Measurements from ENCODE around the gene HIVEP3.

Gene HIVEP3

GRCh38 chr1:41894101-41894807 lies 24.5 kb downstream of the HIVEP3 start:
- DNase-seq (ENCODE audit: low spot score) = peak; percentile 3

- peak; percentile 32 for DNase-seq (ENCODE audit: low spot score)
Observed at GRCh38 chr1:41892301-41892781, 26.4 kb downstream of the HIVEP3 start.

- DNase-seq (ENCODE audit: low spot score) = peak; percentile 47
Observed at GRCh38 chr1:41891199-41891896, 27.4 kb downstream of the HIVEP3 start.

GRCh38 chr1:41890825-41891198 lies 27.9 kb downstream of the HIVEP3 start:
- DNase-seq (ENCODE audit: low spot score) = peak; percentile 39

- DNase-seq (ENCODE audit: low spot score) = peak; percentile 33
Observed at GRCh38 chr1:41889506-41890414, 29.0 kb downstream of the HIVEP3 start.

GRCh38 chr1:41888756-41889155 lies 30.0 kb downstream of the HIVEP3 start:
- DNase-seq (ENCODE audit: low spot score) = peak; percentile 34

- DNase-seq (ENCODE audit: low spot score) = peak; percentile 9
Observed at GRCh38 chr1:41887365-41887764, 31.4 kb downstream of the HIVEP3 start.

- DNase-seq (ENCODE audit: low spot score) = no peak
Observed at GRCh38 chr1:41884256-41885230, 34.2 kb downstream of the HIVEP3 start.

- no peak for DNase-seq (ENCODE audit: low spot score)
Observed at GRCh38 chr1:41883507-41883906, 35.2 kb downstream of the HIVEP3 start.

GRCh38 chr1:41882486-41882885 lies 36.2 kb downstream of the HIVEP3 start:
- DNase-seq (ENCODE audit: low spot score) = no peak

GRCh38 chr1:41882068-41882477 lies 36.6 kb downstream of the HIVEP3 start:
- DNase-seq (ENCODE audit: low spot score) = no peak

GRCh38 chr1:41880950-41881885 lies 37.5 kb downstream of the HIVEP3 start:
- no peak for DNase-seq (ENCODE audit: low spot score)

- DNase-seq (ENCODE audit: low spot score) = no peak
Observed at GRCh38 chr1:41880261-41880660, 38.5 kb downstream of the HIVEP3 start.

- DNase-seq (ENCODE audit: low spot score) = no peak
Observed at GRCh38 chr1:41879617-41880016, 39.1 kb downstream of the HIVEP3 start.

GRCh38 chr1:41878911-41879310 lies 39.8 kb downstream of the HIVEP3 start:
- DNase-seq (ENCODE audit: low spot score) = no peak

- DNase-seq (ENCODE audit: low spot score) = no peak
Observed at GRCh38 chr1:41878495-41878894, 40.2 kb downstream of the HIVEP3 start.

GRCh38 chr1:41876576-41877445 lies 41.9 kb downstream of the HIVEP3 start:
- DNase-seq (ENCODE audit: low spot score) = no peak

GRCh38 chr1:41875487-41875886 lies 43.2 kb downstream of the HIVEP3 start:
- no peak for DNase-seq (ENCODE audit: low spot score)

- no peak for DNase-seq (ENCODE audit: low spot score)
Observed at GRCh38 chr1:41874903-41875411, 43.8 kb downstream of the HIVEP3 start.
